Tibial nerve (tissue), 4 donors: ENCODE measurements around the gene ASB11. TPM values are rescaled to one million over a fixed set of nuclear protein-coding genes. Genes with fewer than 3 reads are reported as not detected.
A peak's percentile ranks its signal among the peaks of the same experiment; 100 is the strongest.

Experiments
- DNase-seq, 2 donors: peaks; one replicate each; pipeline ENCODE4 v3.0.0-alpha.2; 2019; ENCODE audit warnings: low spot score in 2 of 2
- H3K27ac ChIP-seq, 4 donors: fragments of 200-600 bp; sonication (generic) in 3 of 4; one replicate each; pipeline ENCODE4 v1.5.1; 2017 to 2019; ENCODE audit warnings: mild to moderate bottlenecking in 1 of 4
- H3K27me3 ChIP-seq, 2 donors: fragments of 200-600 bp; sonication (generic) in 1 of 2; one replicate each; pipeline versions ENCODE4 v1.5.1 to v1.6.0; 2017 to 2019
- H3K36me3 ChIP-seq, 3 donors: fragments of 200-600 bp; sonication (generic); one replicate each; pipeline ENCODE4 v1.5.1; 2018 to 2019
- H3K4me1 ChIP-seq, 4 donors: fragments of 200-600 bp; sonication (generic) in 3 of 4; one replicate each; pipeline ENCODE4 v1.5.1; 2017 to 2019
- H3K4me3 ChIP-seq, 4 donors: fragments of 200-600 bp; sonication (generic) in 3 of 4; one replicate each; pipeline ENCODE4 v1.5.1; 2017 to 2019; ENCODE audit warnings: mild to moderate bottlenecking in 1 of 4, moderate library complexity in 1 of 4
- H3K9me3 ChIP-seq, 4 donors: fragments of 200-600 bp; sonication (generic) in 3 of 4; one replicate each; pipeline ENCODE4 v1.5.1; 2017 to 2019
- EP300 ChIP-seq, 2 donors: sonication (generic); formaldehyde crosslinking; IDR thresholded peaks; one replicate each; pipeline ENCODE4 v1.6.1; 2017; ENCODE audit warnings: antibody characterized with exemption in 2 of 2, mild to moderate bottlenecking in 1 of 2
- POLR2A ChIP-seq, 2 donors: fragments of 450-650 bp; IDR thresholded peaks; one replicate each; pipeline ENCODE4 v1.6.1; 2017; ENCODE audit warnings: antibody characterized with exemption in 2 of 2, mild to moderate bottlenecking in 2 of 2, moderate library complexity in 2 of 2
- WGBS, 2 donors: methylation state at CpG; one replicate each; pipeline ENCODE4 v1.1.5; 2018; 5-methylcytosine and 5-hydroxymethylcytosine counted together
- total RNA-seq, 4 donors: library from RNA; depleted of rRNA; stranded (reverse); fragments of >200 nt; gene quantifications; one replicate each; pipeline ENCODE4 v1.1.0, GENCODE V29; 2016
- TF ChIP-seq, protein P1 (sequence below), 5 experiments: fragments of 200-600 bp in 3 of 5; fragments of 450-650 bp in 2 of 5; sonication (generic) in 3 of 5; IDR thresholded peaks; one replicate each; pipeline ENCODE4 v1.5.1; 2016 to 2019; ENCODE audit warnings: antibody characterized with exemption in 5 of 5, mild to moderate bottlenecking in 3 of 5, moderate library complexity in 2 of 5

Gene ASB11
- total RNA-seq, 4 donors from 2014 or later: not detected

DNA sequence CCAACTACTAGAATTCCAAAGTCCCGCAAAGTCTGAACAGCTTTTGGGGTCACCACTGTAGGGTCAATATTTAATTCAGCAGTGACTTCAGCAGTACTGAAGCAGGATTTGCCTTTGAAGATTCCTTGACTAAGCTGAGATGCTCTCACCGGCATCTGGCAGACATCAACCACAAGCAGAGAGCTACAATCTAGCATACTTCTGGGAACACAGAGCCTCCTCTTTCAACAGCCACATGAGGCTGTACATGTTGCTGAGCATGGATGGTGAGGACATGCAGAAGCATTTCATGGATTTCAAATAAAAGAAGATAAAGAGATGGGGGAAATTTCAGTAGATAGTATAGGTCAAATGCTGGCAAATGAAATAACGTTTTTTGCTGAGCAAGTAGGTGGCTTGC is 6.6 kb upstream of the ASB11 start:
- no peak for DNase-seq
- Histone ChIP-seq H3K4me1 (no peaks in the 10 kb centered on the region), H3K27me3 (no peaks in the 10 kb centered on the region), H3K9me3 (no peaks in the 10 kb centered on the region), H3K36me3 (peaks cover 0 to 19% (median 0%) of the 10 kb centered on the region in 3 donors), H3K4me3 (no peak overlapping the region), H3K27ac (no peak overlapping the region)
- 72 to 78% methylated on average over 3 of the region's 3 CpGs for WGBS, 2 donors
- TF ChIP-seq POLR2A (IDR thresholded peaks at IDR 0.05) (no peak), EP300 (IDR thresholded peaks at IDR 0.05) (no peak)
- TF ChIP-seq, protein P1, sequence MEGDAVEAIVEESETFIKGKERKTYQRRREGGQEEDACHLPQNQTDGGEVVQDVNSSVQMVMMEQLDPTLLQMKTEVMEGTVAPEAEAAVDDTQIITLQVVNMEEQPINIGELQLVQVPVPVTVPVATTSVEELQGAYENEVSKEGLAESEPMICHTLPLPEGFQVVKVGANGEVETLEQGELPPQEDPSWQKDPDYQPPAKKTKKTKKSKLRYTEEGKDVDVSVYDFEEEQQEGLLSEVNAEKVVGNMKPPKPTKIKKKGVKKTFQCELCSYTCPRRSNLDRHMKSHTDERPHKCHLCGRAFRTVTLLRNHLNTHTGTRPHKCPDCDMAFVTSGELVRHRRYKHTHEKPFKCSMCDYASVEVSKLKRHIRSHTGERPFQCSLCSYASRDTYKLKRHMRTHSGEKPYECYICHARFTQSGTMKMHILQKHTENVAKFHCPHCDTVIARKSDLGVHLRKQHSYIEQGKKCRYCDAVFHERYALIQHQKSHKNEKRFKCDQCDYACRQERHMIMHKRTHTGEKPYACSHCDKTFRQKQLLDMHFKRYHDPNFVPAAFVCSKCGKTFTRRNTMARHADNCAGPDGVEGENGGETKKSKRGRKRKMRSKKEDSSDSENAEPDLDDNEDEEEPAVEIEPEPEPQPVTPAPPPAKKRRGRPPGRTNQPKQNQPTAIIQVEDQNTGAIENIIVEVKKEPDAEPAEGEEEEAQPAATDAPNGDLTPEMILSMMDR (IDR thresholded peaks at IDR 0.05): no peak

DNA sequence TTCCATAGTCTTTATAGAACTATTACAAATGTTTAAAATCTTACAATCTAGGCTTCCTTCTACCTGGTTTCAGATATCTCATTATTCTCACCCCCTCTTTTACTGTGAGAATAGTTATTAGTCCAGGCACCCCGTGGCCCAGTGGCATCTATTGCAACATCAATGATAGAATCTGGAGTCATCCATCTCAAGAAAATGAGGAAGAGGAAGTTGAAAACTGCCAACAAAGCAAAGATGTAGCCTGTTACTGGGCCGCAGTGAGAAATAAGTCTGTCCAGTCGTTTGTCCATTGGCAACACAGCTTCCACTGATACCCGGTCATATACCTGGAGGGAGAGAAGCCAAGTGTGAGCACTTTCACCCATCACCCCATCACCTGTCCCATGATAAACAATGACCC is 6.0 kb upstream of the ASB11 start:
- Histone ChIP-seq H3K4me1 (no peaks in the 10 kb centered on the region), H3K4me3 (no peak overlapping the region), H3K36me3 (peaks cover 0 to 19% (median 0%) of the 10 kb centered on the region in 3 donors), H3K27ac (no peak overlapping the region), H3K9me3 (no peaks in the 10 kb centered on the region), H3K27me3 (no peaks in the 10 kb centered on the region)
- WGBS, 2 donors: 83 to 93% methylated on average over 4 of the region's 4 CpGs
- peak in 1 of 2 donors; percentile 13 for DNase-seq
- TF ChIP-seq EP300 (IDR thresholded peaks at IDR 0.05) (no peak), POLR2A (IDR thresholded peaks at IDR 0.05) (no peak)
- TF ChIP-seq, protein P1 (IDR thresholded peaks at IDR 0.05): no peak

DNA sequence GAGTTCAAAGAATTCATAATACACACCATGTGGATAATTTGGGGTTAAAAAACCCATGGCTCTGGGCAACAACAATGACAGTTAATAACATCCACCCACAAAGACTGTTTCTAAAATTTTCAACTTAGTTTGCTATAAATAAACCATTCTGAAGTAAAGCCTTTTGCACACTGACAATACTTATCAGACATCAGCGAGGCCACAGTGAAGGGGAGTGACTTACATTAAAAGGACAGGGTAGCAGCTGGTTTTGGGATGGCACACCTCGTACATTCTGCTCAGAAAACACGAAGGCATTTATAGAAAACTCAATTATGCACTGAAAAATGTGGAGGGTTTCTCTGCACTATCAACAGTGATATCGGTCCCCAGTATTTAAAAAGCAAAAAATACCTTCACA is 4.9 kb upstream of the ASB11 start:
- Histone ChIP-seq H3K36me3 (peaks cover 0 to 19% (median 0%) of the 10 kb centered on the region in 3 donors), H3K9me3 (no peaks in the 10 kb centered on the region), H3K27me3 (peaks cover 0 to 5% of the 10 kb centered on the region in 2 donors), H3K27ac (no peak overlapping the region), H3K4me3 (no peak overlapping the region), H3K4me1 (no peaks in the 10 kb centered on the region)
- WGBS, 2 donors: 61 to 69% methylated on average over 4 of the region's 4 CpGs
- DNase-seq: no peak
- TF ChIP-seq, protein P1 (IDR thresholded peaks at IDR 0.05): no peak
- no peak for TF ChIP-seq POLR2A (IDR thresholded peaks at IDR 0.05)
- TF ChIP-seq EP300 (IDR thresholded peaks at IDR 0.05): no peak

DNA sequence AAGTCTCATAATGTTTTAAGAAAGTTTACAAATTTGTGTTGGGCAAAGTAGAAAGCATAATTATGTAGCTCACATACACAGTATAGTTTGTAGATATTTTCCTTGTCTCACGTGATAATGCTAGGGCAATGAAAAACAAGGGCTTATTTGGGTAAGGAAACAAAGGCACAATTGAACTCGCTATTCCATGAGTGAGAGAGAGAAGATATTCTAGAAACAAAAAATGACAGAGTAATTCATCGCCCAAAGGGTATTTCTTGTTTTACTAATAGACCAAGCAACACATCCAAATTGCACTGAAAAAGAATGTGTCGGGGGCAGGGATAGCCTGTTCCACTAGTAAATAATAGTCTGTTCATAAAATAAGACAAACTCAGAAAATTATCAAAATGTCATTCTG is 3.6 kb upstream of the ASB11 start:
- peaks cover 0 to 5% of the 10 kb centered on the region in 2 donors for H3K27me3 ChIP-seq
- H3K4me1 ChIP-seq: no peaks in the 10 kb centered on the region
- H3K9me3 ChIP-seq: no peaks in the 10 kb centered on the region
- H3K27ac ChIP-seq: no peak overlapping the region
- DNase-seq: no peak
- TF ChIP-seq EP300 (IDR thresholded peaks at IDR 0.05) (no peak), POLR2A (IDR thresholded peaks at IDR 0.05) (no peak)
- TF ChIP-seq, protein P1 (IDR thresholded peaks at IDR 0.05): no peak
- whole genome bisulfite sequencing, 2 donors: 50 to 55% methylated on average over 4 of the region's 4 CpGs
- H3K4me3 ChIP-seq: no peak overlapping the region
- peaks cover 0 to 11% (median 0%) of the 10 kb centered on the region in 3 donors for H3K36me3 ChIP-seq

DNA sequence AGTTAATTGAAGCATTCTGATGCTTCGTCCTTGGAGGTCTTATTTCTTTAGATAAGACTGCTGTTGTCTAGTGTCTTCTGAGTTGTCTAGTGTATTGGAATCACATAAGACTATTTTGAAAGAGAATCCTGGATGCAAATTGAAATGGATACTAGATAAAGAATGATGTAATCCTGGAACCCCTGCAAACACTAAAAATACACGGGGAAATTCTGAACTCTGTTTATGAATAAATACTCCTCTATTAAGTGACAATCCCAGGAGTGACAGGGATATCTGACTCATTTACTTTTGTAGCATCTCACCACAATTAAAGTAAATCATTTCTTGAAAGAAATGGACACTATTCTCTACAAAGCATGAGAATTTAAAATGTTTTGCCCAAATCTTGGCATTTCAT is 968 bp downstream of the ASB11 start:
- Histone ChIP-seq H3K9me3 (no peaks in the 10 kb centered on the region), H3K27me3 (peaks cover 0 to 5% of the 10 kb centered on the region in 2 donors), H3K36me3 (no peaks in the 10 kb centered on the region), H3K27ac (no peak overlapping the region), H3K4me1 (no peaks in the 10 kb centered on the region), H3K4me3 (no peak overlapping the region)
- DNase-seq: no peak
- TF ChIP-seq, protein P1 (IDR thresholded peaks at IDR 0.05): no peak
- TF ChIP-seq POLR2A (IDR thresholded peaks at IDR 0.05) (no peak), EP300 (IDR thresholded peaks at IDR 0.05) (no peak)
- 35 to 39% methylated on average over 2 of the region's 2 CpGs for WGBS, 2 donors
